SH-SY5Y (cell line): ENCODE measurements around the gene FKBP5.

Experiments used
- GATA2 ChIP-seq: IDR thresholded peaks from 2 replicates; pipeline ENCODE4 v1.6.1; 2011; ENCODE audit warnings: mild to moderate bottlenecking, low read depth, low read length
- GATA3 ChIP-seq: IDR thresholded peaks from 2 replicates; pipeline ENCODE4 v1.6.1; 2011; ENCODE audit warnings: low read depth, mild to moderate bottlenecking, low read length, moderate library complexity

DNA sequence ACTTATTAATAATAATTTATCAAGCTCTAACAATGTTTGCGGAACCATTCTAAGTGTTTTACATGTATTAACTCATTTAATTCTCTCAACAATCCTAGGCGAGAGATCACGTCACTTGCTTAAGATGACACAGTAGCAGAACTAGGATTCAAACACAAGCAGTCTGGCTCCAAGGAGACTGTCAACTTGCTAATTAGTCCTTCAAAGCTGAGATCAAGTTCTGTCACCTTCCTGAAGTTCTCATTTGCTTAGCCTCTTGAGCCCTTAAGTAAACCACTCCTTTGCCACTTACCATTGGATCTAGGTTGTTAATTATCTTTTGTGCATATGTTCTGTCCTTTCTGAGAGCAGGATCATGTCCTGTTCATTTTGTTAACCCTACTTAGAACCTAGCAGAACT is 14.1 kb downstream of the FKBP5 start:
- TF ChIP-seq GATA3 (no peak), GATA2 (no peak)
